Measurements from ENCODE around the gene FYN. TPM values are rescaled to one million over a fixed set of nuclear protein-coding genes. Genes with fewer than 3 reads are reported as not detected.

The FYN gene
- total RNA-seq, 4 donors from 2014 or later = 108 to 281 (median 186) TPM

DNA sequence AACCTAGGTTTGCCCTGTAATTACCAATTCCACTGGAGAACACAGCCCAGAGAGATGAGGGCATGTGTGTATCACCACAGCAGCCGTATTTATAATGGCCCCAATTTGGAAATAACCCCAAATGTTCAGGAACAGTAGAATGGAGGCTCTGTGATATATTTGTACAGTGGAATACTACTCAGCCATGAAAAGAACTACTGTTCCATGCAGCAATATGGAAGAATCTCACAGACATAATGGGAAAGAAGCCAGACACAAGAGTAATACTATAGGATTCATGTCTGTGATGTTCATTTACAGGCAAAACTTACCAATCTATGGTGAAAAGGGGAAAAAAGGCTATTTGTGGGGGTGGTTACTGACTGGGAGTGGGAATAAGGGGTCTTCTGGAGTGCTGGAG lies 183.8 kb downstream of the FYN start:
- TF ChIP-seq, protein P1, sequence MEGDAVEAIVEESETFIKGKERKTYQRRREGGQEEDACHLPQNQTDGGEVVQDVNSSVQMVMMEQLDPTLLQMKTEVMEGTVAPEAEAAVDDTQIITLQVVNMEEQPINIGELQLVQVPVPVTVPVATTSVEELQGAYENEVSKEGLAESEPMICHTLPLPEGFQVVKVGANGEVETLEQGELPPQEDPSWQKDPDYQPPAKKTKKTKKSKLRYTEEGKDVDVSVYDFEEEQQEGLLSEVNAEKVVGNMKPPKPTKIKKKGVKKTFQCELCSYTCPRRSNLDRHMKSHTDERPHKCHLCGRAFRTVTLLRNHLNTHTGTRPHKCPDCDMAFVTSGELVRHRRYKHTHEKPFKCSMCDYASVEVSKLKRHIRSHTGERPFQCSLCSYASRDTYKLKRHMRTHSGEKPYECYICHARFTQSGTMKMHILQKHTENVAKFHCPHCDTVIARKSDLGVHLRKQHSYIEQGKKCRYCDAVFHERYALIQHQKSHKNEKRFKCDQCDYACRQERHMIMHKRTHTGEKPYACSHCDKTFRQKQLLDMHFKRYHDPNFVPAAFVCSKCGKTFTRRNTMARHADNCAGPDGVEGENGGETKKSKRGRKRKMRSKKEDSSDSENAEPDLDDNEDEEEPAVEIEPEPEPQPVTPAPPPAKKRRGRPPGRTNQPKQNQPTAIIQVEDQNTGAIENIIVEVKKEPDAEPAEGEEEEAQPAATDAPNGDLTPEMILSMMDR (IDR thresholded peaks at IDR 0.05) = no peak
- DNase-seq (ENCODE audit: low spot score) (no peak), ATAC-seq (ENCODE audit: low FRiP score) (no peak)

DNA sequence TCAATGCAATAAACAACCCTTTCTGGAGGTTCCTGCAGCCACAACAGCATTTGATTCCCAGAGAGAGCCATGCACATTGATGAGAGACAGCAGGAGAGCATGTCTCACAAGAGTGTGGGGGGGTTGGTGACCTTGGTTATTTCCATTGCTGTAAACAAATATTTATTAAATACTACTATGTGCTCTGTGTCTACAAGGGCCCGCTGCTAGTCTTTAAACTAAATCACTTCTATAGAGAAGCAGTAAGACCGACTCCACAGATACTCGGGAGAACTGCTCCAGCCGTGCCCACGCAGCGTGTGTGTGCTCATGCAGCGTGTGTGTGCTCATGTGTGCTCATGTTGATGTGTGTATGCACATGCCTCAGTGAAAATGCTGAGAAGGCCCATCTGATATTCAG lies 184.9 kb downstream of the FYN start:
- TF ChIP-seq, protein P1 (IDR thresholded peaks at IDR 0.05) = no peak
- no peak for ATAC-seq (ENCODE audit: low FRiP score)
- no peak for DNase-seq (ENCODE audit: low spot score)

DNA sequence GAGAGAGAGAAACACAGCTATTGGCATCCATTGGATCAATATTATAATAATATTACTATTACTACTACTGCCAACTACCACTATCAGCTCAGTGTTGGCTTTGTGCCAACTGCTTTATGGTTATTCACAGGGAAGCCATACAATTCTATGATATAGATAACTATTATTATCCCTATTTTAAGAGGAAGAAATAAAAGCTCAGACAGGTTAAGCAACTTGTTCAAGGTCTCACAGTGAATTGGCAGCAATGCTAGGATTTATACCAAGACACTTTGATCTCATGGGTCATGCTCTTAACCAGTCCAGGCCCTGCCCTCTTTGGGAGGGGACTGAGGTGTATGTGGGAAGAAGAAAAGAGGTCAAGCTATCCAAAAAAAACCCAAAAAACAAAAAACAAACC lies 185.6 kb downstream of the FYN start:
- TF ChIP-seq, protein P1 (IDR thresholded peaks at IDR 0.05) = no peak
- no peak for ATAC-seq (ENCODE audit: low FRiP score)
- DNase-seq (ENCODE audit: low spot score) = no peak

DNA sequence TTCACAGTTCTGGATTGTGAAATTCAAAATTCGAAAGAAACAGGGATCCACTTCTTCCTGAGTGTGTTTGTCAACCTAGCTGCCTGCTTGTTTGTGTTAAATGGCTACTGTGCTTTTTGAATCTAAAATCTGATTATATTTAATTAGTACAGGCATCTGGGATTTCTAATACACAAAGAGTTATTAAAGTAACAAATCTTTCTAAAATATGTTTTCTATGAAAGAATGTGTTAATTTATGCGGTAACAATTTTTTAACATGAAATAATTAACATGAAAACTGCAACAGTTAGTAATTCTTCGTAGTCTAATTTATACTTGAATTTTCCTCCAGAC lies 186.4 kb downstream of the FYN start:
- ATAC-seq (ENCODE audit: low FRiP score) (no peak), DNase-seq (ENCODE audit: low spot score) (no peak)
- TF ChIP-seq, protein P1 (IDR thresholded peaks at IDR 0.05) = no peak

DNA sequence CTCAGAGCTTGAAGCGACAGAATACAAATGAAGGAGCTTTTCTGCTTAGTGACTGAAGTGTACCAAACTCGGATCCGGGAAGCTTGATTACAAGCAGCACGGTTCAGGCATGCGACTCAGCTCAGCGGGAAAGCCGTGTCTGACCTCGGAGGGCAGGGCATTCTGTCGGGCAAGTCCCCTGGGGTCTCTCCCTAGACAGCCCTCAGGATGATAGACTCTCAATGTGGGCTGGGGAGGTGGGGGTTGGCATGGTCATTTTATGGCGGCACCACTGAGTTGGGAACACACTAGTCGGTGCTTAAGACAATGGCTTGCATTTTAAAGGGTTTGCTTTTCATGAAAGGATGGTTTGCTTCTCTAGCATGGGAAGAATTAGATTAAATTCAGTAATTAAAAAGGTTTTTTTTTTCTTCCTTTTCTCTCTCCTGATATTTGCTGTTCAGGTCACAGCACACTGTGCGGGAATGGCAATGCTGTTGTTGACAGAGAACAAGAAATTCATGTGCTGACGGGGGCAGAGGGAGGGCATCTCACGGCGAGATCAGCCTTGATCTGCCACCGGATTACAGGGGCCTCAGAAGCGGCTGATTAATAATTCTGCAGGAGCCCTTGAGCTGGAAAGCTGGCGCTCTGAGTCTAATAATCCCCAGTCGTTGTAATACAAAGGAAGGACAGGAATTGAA lies 186.9 kb downstream of the FYN start:
- DNase-seq (ENCODE audit: low spot score) (no peak), ATAC-seq (ENCODE audit: low FRiP score) (no peak)
- TF ChIP-seq, protein P1 (IDR thresholded peaks at IDR 0.05) = no peak

DNA sequence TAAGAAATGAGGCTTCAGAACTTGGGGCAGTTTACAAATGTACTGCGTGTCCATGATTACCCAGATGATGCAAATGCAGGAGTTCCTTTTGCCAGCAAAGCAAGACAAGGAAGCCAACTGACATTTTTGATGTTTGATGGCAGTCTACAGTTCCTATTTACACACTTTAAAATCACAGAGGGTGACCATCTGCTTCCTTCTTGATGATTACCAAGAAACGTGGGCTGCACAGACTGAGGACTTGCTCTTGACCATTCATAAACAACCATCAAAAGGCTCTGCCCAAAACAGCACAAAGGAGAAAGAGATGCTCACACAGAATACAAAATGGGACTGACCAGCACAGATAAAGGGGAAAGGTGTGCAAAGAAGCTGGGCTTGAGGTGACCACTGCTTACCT lies 187.7 kb downstream of the FYN start:
- no peak for ATAC-seq (ENCODE audit: low FRiP score)
- no peak for DNase-seq (ENCODE audit: low spot score)
- TF ChIP-seq, protein P1 (IDR thresholded peaks at IDR 0.05) = no peak

DNA sequence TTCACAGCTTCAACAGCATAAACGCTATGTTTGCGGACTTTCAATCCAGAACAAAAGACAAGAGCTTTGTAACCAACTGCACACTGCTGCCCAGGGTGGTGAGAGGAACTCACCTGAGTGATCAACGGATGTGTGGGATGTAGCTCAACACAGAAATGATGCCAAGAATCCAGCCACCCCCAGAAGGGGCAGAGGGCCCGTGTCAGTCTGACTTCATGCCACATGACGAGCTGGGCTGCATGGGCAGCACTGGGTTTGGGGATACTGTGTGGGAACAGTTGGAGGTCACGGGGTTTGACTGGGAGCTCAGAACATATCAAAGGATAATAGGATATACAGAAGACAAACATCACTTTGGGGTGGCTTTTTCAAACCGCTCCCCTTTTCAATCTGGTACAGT lies 188.2 kb downstream of the FYN start:
- TF ChIP-seq, protein P1 (IDR thresholded peaks at IDR 0.05) = no peak
- ATAC-seq (ENCODE audit: low FRiP score) (no peak), DNase-seq (ENCODE audit: low spot score) (no peak)
